ENCODE data around the gene RASSF4. TPM values are rescaled to one million over a fixed set of nuclear protein-coding genes. Genes with fewer than 3 reads are reported as not detected.
"Not testable (repeated sequence)": the region's sequence is repeated elsewhere in the genome, so short reads cannot be mapped to it uniquely, and the experiment has no call there.

RASSF4 gene
- total RNA-seq, 1 donor from 2014 or later, result 1.3 TPM

DNA sequence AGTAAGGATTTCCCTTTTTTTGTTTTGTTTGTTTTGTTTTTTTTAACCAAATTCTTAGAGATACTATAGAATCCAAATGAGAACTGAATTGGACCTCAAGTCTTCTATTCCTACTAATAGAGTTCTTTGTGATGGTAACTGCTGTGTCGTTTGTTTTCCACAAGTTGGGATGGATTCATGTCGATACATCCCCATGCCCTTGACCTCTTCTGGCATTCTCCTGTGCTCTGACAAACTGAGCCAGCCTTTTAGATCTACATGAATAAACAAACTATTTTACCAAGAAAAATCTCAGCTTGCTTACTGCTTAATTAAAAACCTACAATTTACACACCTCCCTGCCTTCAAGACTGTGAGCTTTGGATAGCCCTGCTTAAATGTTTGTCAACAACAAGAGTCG is 45.1 kb downstream of the RASSF4 start:
- Mint-ChIP-seq H3K9me3 (peaks cover 17% of the 10 kb centered on the region), H3K27ac (no peak overlapping the region), H3K27me3 (no peaks in the 10 kb centered on the region), H3K36me3 (ENCODE audit: low read depth) (peaks cover 40% of the 10 kb centered on the region), H3K4me1 (peaks cover 20% of the 10 kb centered on the region), H3K4me3 (no peak overlapping the region)
- DNase-seq, result peak; percentile 11
- intact Hi-C loops (cut with micrococcal nuclease), result loop anchor here (10.0 kb wide), 2 partner anchors 230 to 670 kb away; partner anchors contain the start of gene ZFAND4

- peaks cover 11% of the 10 kb centered on the region for H3K9me3 Mint-ChIP-seq
- H3K4me3 Mint-ChIP-seq, result no peak overlapping the region
- DNase-seq, result no peak
- peaks cover 16% of the 10 kb centered on the region for H3K4me1 Mint-ChIP-seq
- no peak overlapping the region for H3K27ac Mint-ChIP-seq
- no peaks in the 10 kb centered on the region for H3K27me3 Mint-ChIP-seq
- H3K36me3 Mint-ChIP-seq (ENCODE audit: low read depth), result peaks cover 40% of the 10 kb centered on the region
- intact Hi-C loops (cut with micrococcal nuclease), result loop anchor here (10.0 kb wide), 2 partner anchors 230 to 670 kb away; partner anchors contain the start of gene ZFAND4
Measured at GRCh38 chr10:45005284-45005683, 45.7 kb downstream of the RASSF4 start.

GRCh38 chr10:45006276-45007030 is 46.9 kb downstream of the RASSF4 start:
- H3K4me1 Mint-ChIP-seq, result peaks cover 12% of the 10 kb centered on the region
- intact Hi-C loops (cut with micrococcal nuclease), result loop anchor here (10.0 kb wide), 2 partner anchors 228 to 668 kb away; partner anchors contain the start of gene ZFAND4

DNA sequence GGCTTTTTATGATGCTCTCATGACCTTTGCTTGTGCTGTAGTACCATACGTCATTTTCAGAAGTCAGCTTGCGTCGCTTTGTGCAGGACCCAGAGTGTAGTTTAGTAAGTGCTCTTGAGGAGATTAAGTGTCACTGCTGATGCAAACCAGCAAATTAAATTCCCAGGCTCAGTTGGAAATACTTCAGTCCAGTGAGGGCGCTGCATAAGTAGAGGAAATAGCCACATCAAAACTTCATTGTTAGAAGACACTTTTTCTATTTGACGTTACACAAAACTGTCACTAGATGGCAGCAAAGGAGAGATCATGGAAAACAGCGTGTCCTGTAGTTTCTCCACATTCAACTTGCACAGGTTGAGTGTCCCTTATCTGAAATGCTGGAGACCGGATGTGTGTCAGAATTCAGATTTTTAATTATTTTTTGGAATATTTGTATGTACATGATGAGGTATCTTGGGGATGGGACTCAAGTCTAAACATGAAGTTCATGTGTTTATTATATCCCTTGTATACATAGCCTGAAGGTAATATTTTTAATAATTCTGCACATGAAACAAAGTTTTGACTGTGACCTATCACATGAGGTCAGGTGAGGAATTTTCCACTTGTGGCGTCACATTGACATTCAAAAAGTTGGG is 49.0 kb downstream of the RASSF4 start:
- Mint-ChIP-seq H3K27ac (no peak overlapping the region), H3K4me1 (peaks cover 3% of the 10 kb centered on the region), H3K27me3 (peaks cover 3% of the 10 kb centered on the region), H3K36me3 (ENCODE audit: low read depth) (peaks cover 23% of the 10 kb centered on the region), H3K9me3 (peaks cover 3% of the 10 kb centered on the region), H3K4me3 (no peak overlapping the region)
- intact Hi-C loops (cut with micrococcal nuclease), result loop anchor here (2.0 to 10.0 kb wide), 3 partner anchors 76 to 666 kb away; partner anchors contain the start of gene ZFAND4
- DNase-seq, result peak; percentile 81

More at GRCh38 chr10:45006276-45007030, 46.9 kb downstream of the RASSF4 start:
- Mint-ChIP-seq H3K27me3 (no peaks in the 10 kb centered on the region), H3K27ac (no peak overlapping the region), H3K9me3 (peaks cover 7% of the 10 kb centered on the region), H3K4me3 (no peak overlapping the region), H3K36me3 (ENCODE audit: low read depth) (peaks cover 38% of the 10 kb centered on the region)
- peak; percentile 52 for DNase-seq

DNA sequence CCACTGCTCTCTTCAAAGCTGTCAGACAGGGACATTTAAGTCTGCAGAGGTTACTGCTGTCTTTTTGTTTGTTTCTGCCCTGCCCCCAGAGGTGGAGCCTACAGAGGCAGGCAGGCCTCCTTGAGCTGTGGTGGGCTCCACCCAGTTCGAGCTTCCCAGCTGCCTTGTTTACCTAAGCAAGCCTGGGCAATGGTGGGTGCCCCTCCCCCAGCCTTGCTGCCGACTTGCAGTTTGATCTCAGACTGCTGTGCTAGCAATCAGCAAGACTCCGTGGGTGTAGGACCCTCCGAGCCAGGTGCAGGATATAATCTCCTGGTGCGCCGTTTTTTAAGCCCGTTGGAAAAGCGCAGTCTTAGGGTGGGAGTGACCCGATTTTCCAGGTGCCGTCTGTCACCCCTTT is 55.0 kb downstream of the RASSF4 start:
- H3K27ac Mint-ChIP-seq; H3K4me3 Mint-ChIP-seq; H3K9me3 Mint-ChIP-seq; H3K36me3 Mint-ChIP-seq (ENCODE audit: low read depth); H3K4me1 Mint-ChIP-seq; intact Hi-C loops (cut with micrococcal nuclease): not testable (repeated sequence)
- H3K27me3 Mint-ChIP-seq, result peaks cover 13% of the 10 kb centered on the region
- peak; percentile 26 for DNase-seq

DNA sequence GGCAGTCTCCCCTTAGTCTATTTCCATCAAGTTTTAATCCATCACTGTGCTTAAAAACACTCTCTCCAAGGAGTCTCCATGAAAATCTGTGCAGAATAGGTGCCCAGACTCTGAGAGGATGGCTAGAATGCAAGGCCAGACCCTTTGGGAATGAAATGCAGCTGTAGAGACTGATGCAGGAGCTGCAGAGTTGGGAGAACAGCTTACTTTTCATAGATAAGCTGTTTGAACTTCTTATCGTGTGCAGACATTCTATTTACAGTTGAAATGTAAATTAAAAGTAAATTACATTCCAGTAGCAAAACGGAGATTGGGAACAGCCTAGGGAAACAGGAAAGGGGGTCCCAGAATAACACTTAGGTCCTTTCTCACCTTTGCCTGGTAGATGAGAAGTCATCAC is 56.0 kb downstream of the RASSF4 start:
- DNase-seq, result peak; percentile 26
- H3K27ac Mint-ChIP-seq, result no peak overlapping the region
- no peaks in the 10 kb centered on the region for H3K9me3 Mint-ChIP-seq
- intact Hi-C loops (cut with micrococcal nuclease), result no loop called here
- no peaks in the 10 kb centered on the region for H3K36me3 Mint-ChIP-seq (ENCODE audit: low read depth)
- H3K4me1 Mint-ChIP-seq, result no peaks in the 10 kb centered on the region
- peaks cover 13% of the 10 kb centered on the region for H3K27me3 Mint-ChIP-seq
- no peak overlapping the region for H3K4me3 Mint-ChIP-seq

DNA sequence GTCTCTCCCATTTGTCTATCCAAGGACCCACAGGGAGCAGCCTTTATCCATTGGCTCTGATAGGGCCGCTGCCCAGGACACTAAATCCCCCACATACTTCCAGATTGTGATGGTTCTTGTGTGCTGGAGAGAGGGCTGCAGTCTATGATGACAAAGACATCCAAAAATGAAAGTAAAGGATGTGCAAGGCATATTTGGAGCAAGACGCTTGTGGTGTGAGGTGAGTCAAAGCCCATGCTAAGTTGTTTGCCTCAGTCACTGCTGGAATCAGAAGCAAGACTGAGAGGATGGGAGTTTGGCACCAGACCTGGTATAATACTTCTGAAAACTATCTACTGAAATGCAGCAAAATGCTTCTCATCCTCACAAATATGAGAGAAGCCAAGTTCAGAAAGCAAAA is 63.8 kb downstream of the RASSF4 start:
- DNase-seq, result peak; percentile 39
- Mint-ChIP-seq H3K27ac (no peak overlapping the region), H3K27me3 (peaks cover 3% of the 10 kb centered on the region), H3K36me3 (ENCODE audit: low read depth) (no peaks in the 10 kb centered on the region), H3K9me3 (peaks cover 13% of the 10 kb centered on the region), H3K4me3 (no peak overlapping the region), H3K4me1 (no peaks in the 10 kb centered on the region)
- intact Hi-C loops (cut with micrococcal nuclease), result no loop called here

- peaks cover 5% of the 10 kb centered on the region for H3K9me3 Mint-ChIP-seq
- H3K4me1 Mint-ChIP-seq, result no peaks in the 10 kb centered on the region
- H3K4me3 Mint-ChIP-seq, result no peak overlapping the region
- no peaks in the 10 kb centered on the region for H3K36me3 Mint-ChIP-seq (ENCODE audit: low read depth)
- peak; percentile 32 for DNase-seq
- intact Hi-C loops (cut with micrococcal nuclease), result no loop called here
- H3K27ac Mint-ChIP-seq, result no peak overlapping the region
- H3K27me3 Mint-ChIP-seq, result peaks cover 12% of the 10 kb centered on the region
Measured at GRCh38 chr10:45034301-45034700, 74.7 kb downstream of the RASSF4 start.

DNA sequence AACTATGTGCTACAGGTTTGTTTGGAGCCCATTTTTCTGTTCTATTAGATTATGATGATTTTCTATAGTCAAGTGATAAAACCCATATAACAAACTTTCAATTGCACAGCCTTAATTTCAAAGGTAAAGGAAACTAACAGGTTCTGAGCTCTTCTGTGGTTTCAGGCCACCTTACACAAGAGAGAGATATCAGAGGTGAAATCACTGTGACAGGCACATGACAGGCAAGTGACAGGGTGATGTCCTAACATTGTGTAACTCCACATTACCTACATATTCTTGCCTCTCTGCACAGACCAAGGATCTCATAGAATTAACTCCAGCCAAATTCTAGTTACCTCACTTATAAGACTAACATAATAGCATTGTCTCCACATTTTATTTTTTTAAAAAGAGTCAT is 76.1 kb downstream of the RASSF4 start:
- H3K27ac Mint-ChIP-seq, result no peak overlapping the region
- intact Hi-C loops (cut with micrococcal nuclease), result no loop called here
- no peaks in the 10 kb centered on the region for H3K36me3 Mint-ChIP-seq (ENCODE audit: low read depth)
- peaks cover 5% of the 10 kb centered on the region for H3K9me3 Mint-ChIP-seq
- peaks cover 15% of the 10 kb centered on the region for H3K27me3 Mint-ChIP-seq
- no peaks in the 10 kb centered on the region for H3K4me1 Mint-ChIP-seq
- H3K4me3 Mint-ChIP-seq, result no peak overlapping the region
- peak; percentile 14 for DNase-seq

- Mint-ChIP-seq H3K9me3 (no peaks in the 10 kb centered on the region), H3K36me3 (ENCODE audit: low read depth) (no peaks in the 10 kb centered on the region), H3K27me3 (peaks cover 25% of the 10 kb centered on the region), H3K4me3 (no peak overlapping the region), H3K4me1 (no peaks in the 10 kb centered on the region), H3K27ac (no peak overlapping the region)
- intact Hi-C loops (cut with micrococcal nuclease), result no loop called here
- peak; percentile 10 for DNase-seq
Measured at GRCh38 chr10:45040921-45041542, 81.4 kb downstream of the RASSF4 start.

- Mint-ChIP-seq H3K9me3 (peaks cover 4% of the 10 kb centered on the region), H3K4me1 (no peaks in the 10 kb centered on the region)
- intact Hi-C loops (cut with micrococcal nuclease), result no loop called here
Measured at GRCh38 chr10:45044290-45044689, 84.7 kb downstream of the RASSF4 start.

More at GRCh38 chr10:45044290-45044689, 84.7 kb downstream of the RASSF4 start:
- Mint-ChIP-seq H3K36me3 (ENCODE audit: low read depth) (no peaks in the 10 kb centered on the region), H3K27me3 (peaks cover 15% of the 10 kb centered on the region), H3K27ac (no peak overlapping the region), H3K4me3 (no peak overlapping the region)
- peak; percentile 19 for DNase-seq
